CD14-positive monocyte (primary cell): Measurements from ENCODE around the gene KAT6B. TPM values are rescaled to one million over a fixed set of nuclear protein-coding genes. Genes with fewer than 3 reads are reported as not detected.

Experiments
- DNase-seq, 3 donors: peaks; one replicate each; pipeline ENCODE4 v3.0.0-alpha.2; 2011 to 2022
- H2AFZ ChIP-seq: 2 replicates; pipeline ENCODE4 v1.6.0; 2012; ENCODE audit warnings: mild to moderate bottlenecking, low read depth, low read length, inconsistent platforms; ENCODE audit not compliant: insufficient read depth, poor library complexity, severe bottlenecking
- H3K27ac ChIP-seq, 2 donors: 1 replicate in 1 of 2; 2 replicates in 1 of 2; pipeline ENCODE4 v1.5.1; 2012 to 2013; ENCODE audit warnings: low read length in 2 of 2, control low read depth in 1 of 2, inconsistent platforms in 1 of 2, low read depth in 1 of 2, mild to moderate bottlenecking in 1 of 2
- H3K27me3 ChIP-seq, 2 donors: one replicate each; pipeline versions ENCODE4 v1.6.0 to v1.6.1; 2011 to 2013; ENCODE audit warnings: low read length in 2 of 2; ENCODE audit not compliant: control insufficient read depth in 2 of 2, insufficient read depth in 2 of 2
- H3K36me3 ChIP-seq, 2 donors: replicated peaks in 1 of 2; 1 replicate in 1 of 2; 2 replicates in 1 of 2; pipeline versions ENCODE4 v1.5.1 to v1.6.1; 2012 to 2013; ENCODE audit warnings: low read length in 2 of 2, control low read depth in 1 of 2, inconsistent platforms in 1 of 2, mild to moderate bottlenecking in 1 of 2; ENCODE audit not compliant: insufficient read depth in 2 of 2, control insufficient read depth in 1 of 2
- H3K4me1 ChIP-seq, 2 donors: 1 replicate in 1 of 2; 2 replicates in 1 of 2; pipeline versions ENCODE4 v1.5.1 to v1.6.1; 2012 to 2013; ENCODE audit warnings: low read length in 2 of 2, control low read depth in 1 of 2, inconsistent platforms in 1 of 2, mild to moderate bottlenecking in 1 of 2, moderate library complexity in 1 of 2; ENCODE audit not compliant: insufficient read depth in 2 of 2, control insufficient read depth in 1 of 2
- H3K4me2 ChIP-seq: replicated peaks from 2 replicates; pipeline ENCODE3; 2012; ENCODE audit warnings: low read length, moderate library complexity, mild to moderate bottlenecking; ENCODE audit not compliant: poor library complexity, severe bottlenecking; ENCODE audit errors: extremely low read depth
- H3K4me3 ChIP-seq, 3 experiments: fragments of 200-600 bp in 1 of 3; sonication (generic) in 1 of 3; replicated peaks in 1 of 3; 1 replicate in 2 of 3; 2 replicates in 1 of 3; pipeline ENCODE4 v1.5.1; 2011 to 2013; ENCODE audit warnings: low read length in 3 of 3, mild to moderate bottlenecking in 3 of 3, control low read depth in 2 of 3, low read depth in 2 of 3, inconsistent platforms in 1 of 3, moderate library complexity in 1 of 3
- H3K79me2 ChIP-seq: 2 replicates; pipeline ENCODE4 v1.6.0; 2012; ENCODE audit warnings: mild to moderate bottlenecking, control low read depth, inconsistent platforms, low read length, moderate library complexity; ENCODE audit not compliant: insufficient read depth
- H3K9ac ChIP-seq: 2 replicates; pipeline ENCODE4 v1.6.0; 2017; ENCODE audit warnings: low read length, mild to moderate bottlenecking; ENCODE audit not compliant: insufficient read depth, poor library complexity, severe bottlenecking
- H3K9me3 ChIP-seq, 2 donors: replicated peaks in 1 of 2; 1 replicate in 1 of 2; 2 replicates in 1 of 2; pipeline versions ENCODE4 v1.5.1 to v1.6.1; 2012 to 2013; ENCODE audit warnings: low read length in 2 of 2, control low read depth in 1 of 2; ENCODE audit not compliant: control insufficient read depth in 1 of 2, insufficient read depth in 1 of 2
- H4K20me1 ChIP-seq: 2 replicates; pipeline ENCODE4 v1.6.0; 2012; ENCODE audit warnings: mild to moderate bottlenecking, low read length, control low read depth, moderate library complexity; ENCODE audit not compliant: insufficient read depth
- H3K27ac Mint-ChIP-seq, 7 donors: one replicate each; pipeline ENCODE4 v1.8.0; 2020; ENCODE audit warnings: mild to moderate bottlenecking in 7 of 7, mixed read lengths in 7 of 7, moderate library complexity in 6 of 7, inconsistent platforms in 2 of 7
- H3K27me3 Mint-ChIP-seq, 3 donors: one replicate each; pipeline ENCODE4 v1.8.0; 2021 to 2022; ENCODE audit warnings: low read depth in 3 of 3, mild to moderate bottlenecking in 3 of 3, mixed read lengths in 3 of 3, moderate library complexity in 3 of 3, inconsistent platforms in 1 of 3
- H3K36me3 Mint-ChIP-seq, 2 donors: one replicate each; pipeline ENCODE4 v1.8.0; 2020; ENCODE audit warnings: mixed read lengths in 2 of 2, inconsistent platforms in 1 of 2, mild to moderate bottlenecking in 1 of 2
- H3K4me1 Mint-ChIP-seq: one replicate; pipeline ENCODE4 v1.8.0; 2020; ENCODE audit warnings: mild to moderate bottlenecking, mixed read lengths
- H3K4me3 Mint-ChIP-seq, 2 donors: one replicate each; pipeline ENCODE4 v1.8.0; 2020; ENCODE audit warnings: mild to moderate bottlenecking in 2 of 2, mixed read lengths in 2 of 2, moderate library complexity in 1 of 2
- H3K9me3 Mint-ChIP-seq, 7 donors: one replicate each; pipeline ENCODE4 v1.8.0; 2020 to 2022; ENCODE audit warnings: mixed read lengths in 7 of 7, mild to moderate bottlenecking in 6 of 7, moderate library complexity in 6 of 7, inconsistent platforms in 2 of 7
- WGBS: methylation state at CpG from one replicate; pipeline ENCODE4 v1.1.5; 2013; ENCODE audit warnings: missing lambda C conversion rate; ENCODE audit not compliant: insufficient coverage; 5-methylcytosine and 5-hydroxymethylcytosine counted together
- intact Hi-C, 2 donors: fragments of 100-400 bp; cut with micrococcal nuclease; formaldehyde crosslinking; loops; one replicate each; pipeline versions ENCODE4 v1.15.0 to v1.15.1; 2023
- polyA plus RNA-seq, 3 donors: library from polyadenylated mRNA; depleted of rRNA in 1 of 3; unstranded in 2 of 3; stranded (reverse) in 1 of 3; fragments of 300-500 nt in 2 of 3; fragments of >200 nt in 1 of 3; fragmentation: Illumina TruSeq in 2 of 3; gene quantifications; 1 replicate in 2 of 3; 2 replicates in 1 of 3; pipeline ENCODE4 v1.2.3, GENCODE V29; 2012 to 2021
- TF ChIP-seq, protein P1 (sequence below): fragments of 200-600 bp; IDR thresholded peaks from one replicate; pipeline ENCODE4 v1.8.0; 2022; ENCODE audit warnings: antibody characterized with exemption, mild to moderate bottlenecking

Gene KAT6B
- polyA plus RNA-seq, 3 donors, result 3.3 to 6.4 (median 6.2) TPM

DNA sequence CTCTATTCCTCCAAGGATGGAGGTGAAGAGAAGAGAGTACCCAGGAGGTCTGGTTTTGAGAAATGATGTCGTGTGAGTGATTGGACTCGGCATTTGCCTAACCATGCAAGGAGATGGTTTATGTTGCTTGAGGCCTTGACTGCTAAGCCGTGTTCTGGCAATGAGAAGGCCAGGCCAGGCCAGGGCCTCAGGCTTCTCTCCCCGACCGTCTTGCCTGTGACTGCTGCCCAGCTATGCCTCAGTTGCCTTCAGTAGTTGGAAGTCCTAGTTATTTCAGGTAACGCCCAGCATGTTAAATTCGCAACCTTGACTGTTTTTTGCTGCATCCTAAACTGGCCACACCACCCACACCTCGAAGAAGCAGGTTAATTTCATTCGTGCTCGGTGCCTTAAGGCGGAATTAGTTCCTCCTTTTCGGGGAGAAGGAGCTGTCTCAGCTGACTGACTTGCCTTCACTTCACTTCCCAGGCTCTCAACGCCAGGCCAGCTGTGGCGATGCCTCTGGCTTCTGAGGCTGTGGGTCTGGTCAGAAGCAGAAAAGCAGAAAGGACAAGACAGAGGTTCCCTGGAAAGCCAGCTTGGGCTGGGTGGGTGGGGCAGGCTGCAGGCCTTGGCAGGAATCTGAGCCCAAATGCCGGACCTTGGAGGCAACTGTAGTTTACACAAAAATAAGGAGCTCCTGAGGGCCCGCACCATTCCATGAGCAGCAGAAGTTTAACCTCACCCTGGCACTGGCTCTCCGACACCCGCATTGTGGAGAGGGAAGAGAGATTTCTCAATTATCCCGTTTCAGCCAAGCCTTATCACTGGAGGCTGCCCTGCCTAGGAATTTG lies 223.1 kb downstream of the KAT6B start:
- no peak overlapping the region for H3K4me3 ChIP-seq
- Mint-ChIP-seq H3K4me3 (no peak overlapping the region), H3K4me1 (peaks cover 4% of the 10 kb centered on the region), H3K27me3 (peaks cover 2 to 6% (median 2%) of the 10 kb centered on the region in 3 donors), H3K27ac (no peak overlapping the region), H3K9me3 (peaks cover 0 to 1% (median 0%) of the 10 kb centered on the region in 7 donors), H3K36me3 (no peaks in the 10 kb centered on the region)
- DNase-seq, result no peak
- H3K27ac ChIP-seq, result no peak overlapping the region
- no peaks in the 10 kb centered on the region for H3K79me2 ChIP-seq
- intact Hi-C loops, result loop anchor here in 1 of 2 donors (10.0 kb wide), 1 partner anchor 185 kb away; the partner anchor contains the start of gene COMTD1
- H2AFZ ChIP-seq, result peak overlapping the region; percentile 29
- H3K36me3 ChIP-seq, result no peaks in the 10 kb centered on the region
- H3K4me2 ChIP-seq, result no peak overlapping the region
- H3K9me3 ChIP-seq, result no peaks in the 10 kb centered on the region
- H3K27me3 ChIP-seq, result peaks cover 0 to 1% of the 10 kb centered on the region in 2 donors
- no peak overlapping the region for H3K9ac ChIP-seq
- TF ChIP-seq, protein P1, sequence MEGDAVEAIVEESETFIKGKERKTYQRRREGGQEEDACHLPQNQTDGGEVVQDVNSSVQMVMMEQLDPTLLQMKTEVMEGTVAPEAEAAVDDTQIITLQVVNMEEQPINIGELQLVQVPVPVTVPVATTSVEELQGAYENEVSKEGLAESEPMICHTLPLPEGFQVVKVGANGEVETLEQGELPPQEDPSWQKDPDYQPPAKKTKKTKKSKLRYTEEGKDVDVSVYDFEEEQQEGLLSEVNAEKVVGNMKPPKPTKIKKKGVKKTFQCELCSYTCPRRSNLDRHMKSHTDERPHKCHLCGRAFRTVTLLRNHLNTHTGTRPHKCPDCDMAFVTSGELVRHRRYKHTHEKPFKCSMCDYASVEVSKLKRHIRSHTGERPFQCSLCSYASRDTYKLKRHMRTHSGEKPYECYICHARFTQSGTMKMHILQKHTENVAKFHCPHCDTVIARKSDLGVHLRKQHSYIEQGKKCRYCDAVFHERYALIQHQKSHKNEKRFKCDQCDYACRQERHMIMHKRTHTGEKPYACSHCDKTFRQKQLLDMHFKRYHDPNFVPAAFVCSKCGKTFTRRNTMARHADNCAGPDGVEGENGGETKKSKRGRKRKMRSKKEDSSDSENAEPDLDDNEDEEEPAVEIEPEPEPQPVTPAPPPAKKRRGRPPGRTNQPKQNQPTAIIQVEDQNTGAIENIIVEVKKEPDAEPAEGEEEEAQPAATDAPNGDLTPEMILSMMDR, result no peak
- H4K20me1 ChIP-seq, result no peaks in the 10 kb centered on the region
- H3K4me1 ChIP-seq, result no peaks in the 10 kb centered on the region
- WGBS, result 81% methylated on average over 10 of the region's 19 CpGs

DNA sequence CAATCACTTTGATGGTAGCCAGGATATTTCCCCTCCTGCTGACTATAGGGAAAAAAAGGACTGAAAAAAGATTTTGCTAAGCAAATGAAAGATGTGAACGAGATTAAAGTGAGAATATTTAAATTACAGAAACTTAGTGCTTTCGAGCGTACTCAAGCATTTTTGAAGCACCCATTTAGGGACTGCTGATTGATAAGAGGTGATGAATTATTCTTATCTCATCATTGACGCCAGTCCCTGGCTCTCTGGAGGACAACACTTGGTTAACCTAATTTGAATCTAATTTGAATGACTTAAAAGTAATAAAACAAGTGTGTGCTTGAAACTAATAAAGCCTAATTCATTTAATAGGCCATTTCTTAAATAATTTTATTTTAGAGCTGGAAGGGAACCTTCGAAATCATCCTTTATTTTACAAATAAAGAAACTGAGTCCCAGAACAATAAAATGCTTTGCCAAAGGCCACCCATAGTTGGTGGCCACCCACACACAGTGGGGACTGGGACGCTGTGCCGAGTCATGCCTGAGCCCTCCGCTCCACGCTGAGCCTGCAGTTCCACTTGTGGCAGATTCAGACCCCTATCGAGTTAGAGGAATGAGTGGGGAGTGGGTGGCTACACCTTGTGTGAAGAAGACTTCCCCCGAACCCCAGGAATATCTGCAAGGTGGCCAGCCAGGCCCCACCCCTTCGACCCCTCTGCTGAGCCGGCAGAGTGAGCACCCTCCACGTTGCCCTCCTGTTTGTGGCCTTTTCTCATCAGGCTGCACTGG lies 223.9 kb downstream of the KAT6B start:
- H3K4me1 Mint-ChIP-seq, result peaks cover 2% of the 10 kb centered on the region
- intact Hi-C loops, result no loop called here
- H3K27ac Mint-ChIP-seq, result peak overlapping the region in 1 of 7 donors; percentile 77
- Histone ChIP-seq H3K79me2 (no peaks in the 10 kb centered on the region), H3K4me1 (no peaks in the 10 kb centered on the region), H3K4me2 (no peak overlapping the region), H3K9me3 (no peaks in the 10 kb centered on the region), H3K4me3 (no peak overlapping the region), H3K27me3 (no peaks in the 10 kb centered on the region), H3K9ac (no peak overlapping the region), H2AFZ (no peak overlapping the region), H3K36me3 (no peaks in the 10 kb centered on the region), H3K27ac (no peak overlapping the region), H4K20me1 (no peaks in the 10 kb centered on the region)
- 100% methylated on average over 6 of the region's 14 CpGs for WGBS
- TF ChIP-seq, protein P1, result no peak
- no peaks in the 10 kb centered on the region for H3K36me3 Mint-ChIP-seq
- peaks cover 0 to 1% (median 0%) of the 10 kb centered on the region in 7 donors for H3K9me3 Mint-ChIP-seq
- peaks cover 0 to 2% (median 2%) of the 10 kb centered on the region in 3 donors for H3K27me3 Mint-ChIP-seq
- H3K4me3 Mint-ChIP-seq, result no peak overlapping the region
- DNase-seq, result no peak
